GM18867 (cell line): Measurements from ENCODE around the gene ANO10.
"Not testable (repeated sequence)": the region's sequence is repeated elsewhere in the genome, so short reads cannot be mapped to it uniquely, and the experiment has no call there.

Experiments used
- ATAC-seq: cut with Tn5 transposase; IDR thresholded peaks from one replicate; pipeline ENCODE4 v1.9.1; 2021; ENCODE audit warnings: mild to moderate bottlenecking, moderate library complexity; ENCODE audit not compliant: unreplicated experiment

The ANO10 gene

GRCh38 chr3:43522727-43523362 is 99.0 kb downstream of the ANO10 start:
- ATAC-seq: no peak

GRCh38 chr3:43521941-43522340 is 99.9 kb downstream of the ANO10 start:
- no peak for ATAC-seq

GRCh38 chr3:43518515-43518914 is 103.3 kb downstream of the ANO10 start:
- ATAC-seq: not testable (repeated sequence)

GRCh38 chr3:43515970-43516635 is 105.7 kb downstream of the ANO10 start:
- ATAC-seq: no peak

GRCh38 chr3:43515208-43515917 is 106.4 kb downstream of the ANO10 start:
- ATAC-seq: no peak

GRCh38 chr3:43512754-43513404 is 108.9 kb downstream of the ANO10 start:
- ATAC-seq: no peak

GRCh38 chr3:43506644-43507043 is 115.2 kb downstream of the ANO10 start:
- no peak for ATAC-seq

- no peak for ATAC-seq
Measured at GRCh38 chr3:43505351-43505750, 116.5 kb downstream of the ANO10 start.

- no peak for ATAC-seq
Measured at GRCh38 chr3:43503067-43503728, 118.6 kb downstream of the ANO10 start.

GRCh38 chr3:43499256-43499655 is 122.6 kb downstream of the ANO10 start:
- no peak for ATAC-seq

GRCh38 chr3:43497905-43498365 is 123.9 kb downstream of the ANO10 start:
- no peak for ATAC-seq

- ATAC-seq: no peak
Measured at GRCh38 chr3:43497422-43497821, 124.4 kb downstream of the ANO10 start.

GRCh38 chr3:43496740-43497375 is 125.0 kb downstream of the ANO10 start:
- ATAC-seq: no peak

- ATAC-seq: not testable (repeated sequence)
Measured at GRCh38 chr3:43492932-43493331, 128.9 kb downstream of the ANO10 start.

GRCh38 chr3:43491807-43492206 is 130.0 kb downstream of the ANO10 start:
- ATAC-seq: not testable (repeated sequence)

GRCh38 chr3:43490640-43491185 is 131.1 kb downstream of the ANO10 start:
- ATAC-seq: no peak

GRCh38 chr3:43489930-43490329 is 131.9 kb downstream of the ANO10 start:
- no peak for ATAC-seq

- no peak for ATAC-seq
Measured at GRCh38 chr3:43485931-43486330, 135.9 kb downstream of the ANO10 start.

- ATAC-seq: no peak
Measured at GRCh38 chr3:43484926-43485488, 136.8 kb downstream of the ANO10 start.

- no peak for ATAC-seq
Measured at GRCh38 chr3:43481375-43481774, 140.4 kb downstream of the ANO10 start.
